Loucy (cell line): Measurements from ENCODE around the gene TBX21.

Source experiments
- H2AFZ ChIP-seq: fragments of 200-600 bp; sonication (generic); 2 replicates; pipeline ENCODE4 v1.6.0; 2016; ENCODE audit warnings: antibody characterized with exemption, mild to moderate bottlenecking, low read length, moderate library complexity
- H3F3A ChIP-seq: fragments of 200-600 bp; 2 replicates; pipeline ENCODE4 v1.6.0; 2016; ENCODE audit warnings: antibody characterized with exemption, low read depth, mild to moderate bottlenecking
- H3K27me3 ChIP-seq: fragments of 200-600 bp; sonication (generic); 2 replicates; pipeline ENCODE4 v1.6.1; 2014; ENCODE audit warnings: low read length, mild to moderate bottlenecking; ENCODE audit not compliant: insufficient read depth, poor library complexity, severe bottlenecking
- H3K36me3 ChIP-seq: fragments of 200-600 bp; sonication (generic); 2 replicates; pipeline ENCODE4 v1.6.1; 2016; ENCODE audit warnings: low read length; ENCODE audit not compliant: insufficient read depth
- H3K4me1 ChIP-seq: fragments of 200-600 bp; sonication (generic); 2 replicates; pipeline ENCODE4 v1.5.1; 2014; ENCODE audit warnings: low read length, mild to moderate bottlenecking; ENCODE audit not compliant: insufficient read depth, poor library complexity, severe bottlenecking
- H3K4me2 ChIP-seq: fragments of 200-600 bp; sonication (generic); 2 replicates; pipeline ENCODE4 v1.6.0; 2014; ENCODE audit warnings: antibody characterized with exemption, low read length, low read depth, mild to moderate bottlenecking; ENCODE audit not compliant: poor library complexity, severe bottlenecking
- H3K4me3 ChIP-seq: fragments of 200-600 bp; sonication (generic); 2 replicates; pipeline ENCODE4 v1.5.1; 2014; ENCODE audit warnings: low read length, mild to moderate bottlenecking, mixed read lengths; ENCODE audit not compliant: poor library complexity, severe bottlenecking
- H3K79me2 ChIP-seq: fragments of 200-600 bp; sonication (generic); 2 replicates; pipeline ENCODE4 v1.6.1; 2014; ENCODE audit warnings: low read length; ENCODE audit not compliant: insufficient read depth
- H3K9ac ChIP-seq: fragments of 200-600 bp; sonication (generic); 2 replicates; pipeline ENCODE4 v1.6.0; 2014; ENCODE audit warnings: mild to moderate bottlenecking, low read depth, low read length, moderate library complexity; ENCODE audit not compliant: poor library complexity, severe bottlenecking
- H3K9me2 ChIP-seq: fragments of 200-600 bp; sonication (generic); replicated peaks from 2 replicates; pipeline ENCODE4 v1.6.1; 2016; ENCODE audit warnings: low read depth, low read length, mixed read lengths
- H3K9me3 ChIP-seq: fragments of 200-600 bp; sonication (generic); 2 replicates; pipeline ENCODE4 v1.6.1; 2014; ENCODE audit warnings: mild to moderate bottlenecking, antibody characterized with exemption, low read length, low read depth; ENCODE audit not compliant: insufficient read depth
- H4K20me1 ChIP-seq: fragments of 200-600 bp; sonication (generic); 2 replicates; pipeline ENCODE4 v1.6.0; 2014; ENCODE audit warnings: antibody characterized with exemption, low read length, mild to moderate bottlenecking; ENCODE audit not compliant: insufficient read depth, poor library complexity, severe bottlenecking
- CTCF ChIP-seq: fragments of 200-600 bp; sonication (generic); conservative IDR thresholded peaks from 2 replicates; pipeline ENCODE4 v1.5.1; 2014; ENCODE audit warnings: mild to moderate bottlenecking, antibody characterized with exemption, low read length
- EZH2phosphoT487 ChIP-seq: fragments of 200-600 bp; IDR thresholded peaks from 2 replicates; pipeline ENCODE4 v1.6.1; 2018; ENCODE audit warnings: antibody characterized with exemption, mild to moderate bottlenecking, moderate library complexity, borderline replicate concordance

TBX21 gene

GRCh38 chr17:47707884-47708283, 25.2 kb upstream of the TBX21 start:
- no peak for TF ChIP-seq CTCF
- TF ChIP-seq EZH2phosphoT487 = no peak
- Histone ChIP-seq H3K36me3 (no peaks in the 10 kb centered on the region; the same call in 1 of the 2 replicates), H3K9me2 (no peaks in the 10 kb centered on the region), H4K20me1 (no peaks in the 10 kb centered on the region), H3K4me2 (no peak overlapping the region), H3K9me3 (no peaks in the 10 kb centered on the region), H3K27me3 (no peaks in the 10 kb centered on the region), H3K9ac (no peak overlapping the region), H3K79me2 (no peaks in the 10 kb centered on the region), H3K4me3 (no peak overlapping the region), H3F3A (no peaks in the 10 kb centered on the region), H3K4me1 (peaks cover 48% of the 10 kb centered on the region), H2AFZ (no peak overlapping the region)

GRCh38 chr17:47708312-47708863, 24.6 kb upstream of the TBX21 start:
- Histone ChIP-seq H3K4me2 (no peak overlapping the region), H4K20me1 (no peaks in the 10 kb centered on the region), H3K36me3 (no peaks in the 10 kb centered on the region; the same call in 1 of the 2 replicates), H3F3A (no peaks in the 10 kb centered on the region), H3K4me3 (no peak overlapping the region), H3K9me3 (no peaks in the 10 kb centered on the region), H3K4me1 (peaks cover 43% of the 10 kb centered on the region), H3K79me2 (no peaks in the 10 kb centered on the region), H3K9me2 (no peaks in the 10 kb centered on the region), H3K9ac (no peak overlapping the region), H3K27me3 (no peaks in the 10 kb centered on the region), H2AFZ (no peak overlapping the region)
- TF ChIP-seq CTCF (no peak), EZH2phosphoT487 (no peak)

- Histone ChIP-seq H3K4me2 (no peak overlapping the region), H2AFZ (no peak overlapping the region), H3K9me3 (no peaks in the 10 kb centered on the region), H3K9ac (no peak overlapping the region), H3K79me2 (no peaks in the 10 kb centered on the region), H3K9me2 (no peaks in the 10 kb centered on the region), H3K27me3 (no peaks in the 10 kb centered on the region), H3K36me3 (no peaks in the 10 kb centered on the region; the same call in 1 of the 2 replicates), H3F3A (no peaks in the 10 kb centered on the region), H3K4me3 (no peak overlapping the region), H3K4me1 (peaks cover 37% of the 10 kb centered on the region), H4K20me1 (no peaks in the 10 kb centered on the region)
- TF ChIP-seq EZH2phosphoT487 (no peak), CTCF (no peak)
Observed at GRCh38 chr17:47708864-47709541, 24.0 kb upstream of the TBX21 start.
